MCF 10A (cell line): ENCODE data around the gene TRAF3IP3. TPM values are rescaled to one million over a fixed set of nuclear protein-coding genes. Genes with fewer than 3 reads are reported as not detected.

Source experiments
- BruUV-seq: library from RNA; stranded (reverse); fragments of 400-500 nt; replicated peaks from 2 replicates; lab custom pipeline; 2021; lab: Mats Ljungman, UMichigan
- CTCF ChIA-PET: fragments of 300-600 bp; sonication (Branson Sonifier 250); formaldehyde crosslinking; extraction: SDS; loops from one replicate; lab custom pipeline; 2021; ENCODE audit warnings: antibody characterized with exemption, inconsistent platforms; lab: Yijun Ruan, JAX
- POLR2A ChIA-PET: fragments of 300-600, 350-650 bp; sonication (Branson Sonifier 250); formaldehyde crosslinking; extraction: SDS; loops from one replicate; lab custom pipeline; 2020; ENCODE audit warnings: antibody characterized with exemption, inconsistent platforms; lab: Yijun Ruan, JAX
- DNase-seq: peaks from one replicate; pipeline ENCODE4 v3.0.0-alpha.2; 2018; ENCODE audit not compliant: unreplicated experiment
- H3K27ac Mint-ChIP-seq: one replicate; pipeline ENCODE4 v1.8.0; 2022; ENCODE audit warnings: mild to moderate bottlenecking, low read depth, mixed read lengths; ENCODE audit not compliant: unreplicated experiment
- H3K27me3 Mint-ChIP-seq: one replicate; pipeline ENCODE4 v1.8.0; 2022; ENCODE audit warnings: mixed read lengths; ENCODE audit not compliant: insufficient read depth, unreplicated experiment
- H3K36me3 Mint-ChIP-seq: one replicate; pipeline ENCODE4 v1.8.0; 2022; ENCODE audit warnings: mild to moderate bottlenecking, moderate library complexity, mixed read lengths; ENCODE audit not compliant: insufficient read depth, unreplicated experiment
- H3K4me1 Mint-ChIP-seq: one replicate; pipeline ENCODE4 v1.8.0; 2022; ENCODE audit warnings: mixed read lengths; ENCODE audit not compliant: insufficient read depth, unreplicated experiment
- H3K4me3 Mint-ChIP-seq: one replicate; pipeline ENCODE4 v1.8.0; 2022; ENCODE audit warnings: mild to moderate bottlenecking, moderate library complexity, mixed read lengths; ENCODE audit not compliant: unreplicated experiment
- H3K9me3 Mint-ChIP-seq: one replicate; pipeline ENCODE4 v1.8.0; 2022; ENCODE audit warnings: mixed read lengths; ENCODE audit not compliant: unreplicated experiment
- intact Hi-C: fragments of 100-400 bp; cut with micrococcal nuclease; formaldehyde crosslinking; loops from 2 replicates; pipeline ENCODE4 v1.14.1; 2022
- total RNA-seq: library from RNA; stranded (reverse); gene quantifications from 2 replicates; pipeline ENCODE4 v1.2.3, GENCODE V29; 2022
- TF ChIP-seq, protein P1 (sequence below): fragments of 200-600 bp; IDR thresholded peaks from one replicate; pipeline ENCODE4 v1.8.0; 2022; ENCODE audit warnings: antibody characterized with exemption, mild to moderate bottlenecking; ENCODE audit not compliant: unreplicated experiment

Gene TRAF3IP3
- total RNA-seq, 1 experiment from 2014 or later, result not detected

GRCh38 chr1:209756615-209757445 lies 977 bp downstream of the TRAF3IP3 start:
- no peak overlapping the region for H3K27ac Mint-ChIP-seq
- peaks cover 5% of the 10 kb centered on the region for H3K4me1 Mint-ChIP-seq
- no peaks in the 10 kb centered on the region for H3K9me3 Mint-ChIP-seq
- no TSS peak for BruUV-seq
- ChIA-PET POLR2A (no interaction called here), CTCF (interaction anchor here (0.6 to 14.7 kb wide), 6 partner anchors 7 to 576 kb away, joined by 3 to 207 read pairs (median 6); no protein-coding TSS in a partner anchor)
- peaks cover 5% of the 10 kb centered on the region for H3K36me3 Mint-ChIP-seq
- TF ChIP-seq, protein P1, sequence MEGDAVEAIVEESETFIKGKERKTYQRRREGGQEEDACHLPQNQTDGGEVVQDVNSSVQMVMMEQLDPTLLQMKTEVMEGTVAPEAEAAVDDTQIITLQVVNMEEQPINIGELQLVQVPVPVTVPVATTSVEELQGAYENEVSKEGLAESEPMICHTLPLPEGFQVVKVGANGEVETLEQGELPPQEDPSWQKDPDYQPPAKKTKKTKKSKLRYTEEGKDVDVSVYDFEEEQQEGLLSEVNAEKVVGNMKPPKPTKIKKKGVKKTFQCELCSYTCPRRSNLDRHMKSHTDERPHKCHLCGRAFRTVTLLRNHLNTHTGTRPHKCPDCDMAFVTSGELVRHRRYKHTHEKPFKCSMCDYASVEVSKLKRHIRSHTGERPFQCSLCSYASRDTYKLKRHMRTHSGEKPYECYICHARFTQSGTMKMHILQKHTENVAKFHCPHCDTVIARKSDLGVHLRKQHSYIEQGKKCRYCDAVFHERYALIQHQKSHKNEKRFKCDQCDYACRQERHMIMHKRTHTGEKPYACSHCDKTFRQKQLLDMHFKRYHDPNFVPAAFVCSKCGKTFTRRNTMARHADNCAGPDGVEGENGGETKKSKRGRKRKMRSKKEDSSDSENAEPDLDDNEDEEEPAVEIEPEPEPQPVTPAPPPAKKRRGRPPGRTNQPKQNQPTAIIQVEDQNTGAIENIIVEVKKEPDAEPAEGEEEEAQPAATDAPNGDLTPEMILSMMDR, result no peak
- no peak for DNase-seq
- no peak overlapping the region for H3K4me3 Mint-ChIP-seq
- intact Hi-C loops, result no loop called here
- no peaks in the 10 kb centered on the region for H3K27me3 Mint-ChIP-seq

- Mint-ChIP-seq H3K27ac (no peak overlapping the region), H3K36me3 (peaks cover 5% of the 10 kb centered on the region), H3K27me3 (no peaks in the 10 kb centered on the region), H3K4me3 (no peak overlapping the region), H3K9me3 (no peaks in the 10 kb centered on the region), H3K4me1 (peaks cover 5% of the 10 kb centered on the region)
- ChIA-PET POLR2A (interaction anchor here (1.3 kb wide), 1 partner anchor 9 kb away, joined by 7 read pairs; no protein-coding TSS in a partner anchor), CTCF (interaction anchor here (0.7 to 9.7 kb wide), 4 partner anchors 8 to 28 kb away, joined by 3 to 99 read pairs (median 6); no protein-coding TSS in a partner anchor)
- intact Hi-C loops, result no loop called here
- no TSS peak for BruUV-seq
- DNase-seq, result no peak
- TF ChIP-seq, protein P1, result no peak
Measured at GRCh38 chr1:209758400-209758799, 2.5 kb downstream of the TRAF3IP3 start.

DNA sequence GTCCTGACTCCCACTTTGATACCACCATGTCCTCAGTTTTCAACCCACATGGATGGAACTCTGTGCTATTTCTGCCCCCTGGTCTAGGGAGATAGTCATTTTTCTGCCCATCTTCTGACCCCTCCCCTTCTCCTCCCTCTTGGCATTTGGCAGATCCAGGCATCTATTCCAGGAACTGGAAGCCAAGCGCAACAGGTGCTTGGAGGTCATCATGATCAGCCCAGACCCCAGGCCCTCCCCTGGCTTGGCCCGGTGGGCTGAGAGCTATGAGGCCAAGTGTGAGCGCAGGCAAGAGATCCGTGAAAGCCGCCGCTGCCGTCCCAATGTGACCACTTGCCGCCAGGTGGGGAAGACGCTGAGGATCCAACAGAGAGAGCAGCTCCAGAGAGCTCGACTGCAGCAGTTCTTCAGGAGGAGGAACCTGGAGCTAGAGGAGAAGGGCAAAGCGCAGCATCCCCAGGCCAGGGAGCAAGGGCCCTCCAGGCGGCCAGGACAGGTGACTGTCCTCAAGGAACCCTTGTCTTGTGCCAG lies 4.0 kb downstream of the TRAF3IP3 start:
- CTCF ChIA-PET, result interaction anchor here (0.9 to 9.7 kb wide), 6 partner anchors 10 to 193 kb away, joined by 3 to 99 read pairs (median 4); no protein-coding TSS in a partner anchor

More for the DNA sequence above, 4.0 kb downstream of the TRAF3IP3 start:
- DNase-seq, result no peak
- BruUV-seq, result no TSS peak
- H3K27me3 Mint-ChIP-seq, result no peaks in the 10 kb centered on the region
- H3K36me3 Mint-ChIP-seq, result peaks cover 2% of the 10 kb centered on the region
- TF ChIP-seq, protein P1, result no peak
- peaks cover 5% of the 10 kb centered on the region for H3K4me1 Mint-ChIP-seq
- H3K9me3 Mint-ChIP-seq, result no peaks in the 10 kb centered on the region
- H3K27ac Mint-ChIP-seq, result no peak overlapping the region
- intact Hi-C loops, result no loop called here
- H3K4me3 Mint-ChIP-seq, result no peak overlapping the region
- POLR2A ChIA-PET, result interaction anchor here (1.0 to 1.2 kb wide), 2 partner anchors 16 to 25 kb away, joined by 3 read pairs; partner anchors contain the start of gene C1orf74
